OCI-LY3 (cell line): ENCODE measurements around the gene SMAP2.

Experiments
- EZH2phosphoT487 ChIP-seq: fragments of 200-600 bp; shearing (Covaris generic); IDR thresholded peaks from 2 replicates; pipeline ENCODE4 v1.6.1; 2018; ENCODE audit warnings: antibody characterized with exemption, mixed run types, low read depth
- TF ChIP-seq, protein P1 (sequence below): fragments of 200-600, 300-600 bp; sonication (generic); IDR thresholded peaks from 2 replicates; pipeline ENCODE4 v1.5.1; 2014; ENCODE audit warnings: antibody characterized with exemption, low read length, low read depth

DNA sequence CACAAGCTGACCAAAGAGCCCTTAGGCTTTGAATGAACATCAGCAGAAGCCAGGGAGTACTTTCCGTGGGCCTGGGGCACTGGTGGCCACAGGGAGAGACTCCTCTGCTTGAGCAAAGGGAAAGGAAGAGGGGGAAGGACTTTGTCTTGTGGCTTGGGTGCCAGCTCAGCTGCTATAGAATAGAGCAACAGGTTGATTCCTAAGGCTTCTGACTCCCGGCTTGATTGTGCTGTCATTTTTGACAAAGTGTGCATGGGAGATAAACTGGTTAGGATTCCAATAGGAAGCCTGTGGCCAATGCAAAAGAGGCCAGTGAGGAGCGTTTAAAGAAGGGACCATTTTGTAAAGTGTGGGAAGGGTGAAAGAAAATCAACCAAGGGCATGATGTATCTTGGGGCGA lies 11.9 kb upstream of the SMAP2 start:
- TF ChIP-seq, protein P1, sequence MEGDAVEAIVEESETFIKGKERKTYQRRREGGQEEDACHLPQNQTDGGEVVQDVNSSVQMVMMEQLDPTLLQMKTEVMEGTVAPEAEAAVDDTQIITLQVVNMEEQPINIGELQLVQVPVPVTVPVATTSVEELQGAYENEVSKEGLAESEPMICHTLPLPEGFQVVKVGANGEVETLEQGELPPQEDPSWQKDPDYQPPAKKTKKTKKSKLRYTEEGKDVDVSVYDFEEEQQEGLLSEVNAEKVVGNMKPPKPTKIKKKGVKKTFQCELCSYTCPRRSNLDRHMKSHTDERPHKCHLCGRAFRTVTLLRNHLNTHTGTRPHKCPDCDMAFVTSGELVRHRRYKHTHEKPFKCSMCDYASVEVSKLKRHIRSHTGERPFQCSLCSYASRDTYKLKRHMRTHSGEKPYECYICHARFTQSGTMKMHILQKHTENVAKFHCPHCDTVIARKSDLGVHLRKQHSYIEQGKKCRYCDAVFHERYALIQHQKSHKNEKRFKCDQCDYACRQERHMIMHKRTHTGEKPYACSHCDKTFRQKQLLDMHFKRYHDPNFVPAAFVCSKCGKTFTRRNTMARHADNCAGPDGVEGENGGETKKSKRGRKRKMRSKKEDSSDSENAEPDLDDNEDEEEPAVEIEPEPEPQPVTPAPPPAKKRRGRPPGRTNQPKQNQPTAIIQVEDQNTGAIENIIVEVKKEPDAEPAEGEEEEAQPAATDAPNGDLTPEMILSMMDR, result no peak
- TF ChIP-seq EZH2phosphoT487, result no peak
